Umbilical cord (tissue), 2 donors: ENCODE data around the gene SUOX. TPM values are rescaled to one million over a fixed set of nuclear protein-coding genes. Genes with fewer than 3 reads are reported as not detected.
A peak's percentile ranks its signal among the peaks of the same experiment; 100 is the strongest.
"Not testable (repeated sequence)": the region's sequence is repeated elsewhere in the genome, so short reads cannot be mapped to it uniquely, and the experiment has no call there.

ENCODE experiments used
- DNase-seq: peaks from one replicate; pipeline ENCODE4 v3.0.0-alpha.2; 2015; ENCODE audit warnings: low spot score
- total RNA-seq: library from RNA; depleted of rRNA; stranded (reverse); fragments of >200 nt; gene quantifications from one replicate; pipeline ENCODE4 v1.2.3, GENCODE V29; 2014; ENCODE audit warnings: low replicate concordance; ENCODE audit not compliant: insufficient read depth

The SUOX gene
- total RNA-seq, 1 donor from 2014 or later = 43.8 TPM

- no peak for DNase-seq
Observed at GRCh38 chr12:55983232-55983842, 13.7 kb upstream of the SUOX start.

- no peak for DNase-seq
Observed at GRCh38 chr12:55984861-55985260, 12.2 kb upstream of the SUOX start.

DNA sequence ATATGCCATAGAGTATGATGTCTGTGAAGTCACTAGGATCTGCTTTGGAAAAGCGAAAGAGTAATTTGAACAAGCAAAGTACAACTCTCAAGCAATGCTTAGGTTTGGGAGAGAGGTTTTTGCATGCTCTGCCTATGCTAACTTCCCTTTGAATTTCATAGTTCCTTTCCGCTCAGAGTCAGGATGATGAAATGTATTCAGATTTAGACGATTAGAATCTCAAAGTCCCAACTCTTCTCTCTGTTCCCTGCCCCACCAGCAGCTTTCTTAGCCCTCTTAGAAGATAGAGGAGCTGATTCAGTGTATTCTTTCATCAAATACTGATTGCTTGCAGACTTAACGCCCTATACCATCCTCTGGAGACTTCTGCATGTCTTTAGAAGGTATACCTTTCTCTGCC lies 11.7 kb upstream of the SUOX start:
- no peak for DNase-seq

DNA sequence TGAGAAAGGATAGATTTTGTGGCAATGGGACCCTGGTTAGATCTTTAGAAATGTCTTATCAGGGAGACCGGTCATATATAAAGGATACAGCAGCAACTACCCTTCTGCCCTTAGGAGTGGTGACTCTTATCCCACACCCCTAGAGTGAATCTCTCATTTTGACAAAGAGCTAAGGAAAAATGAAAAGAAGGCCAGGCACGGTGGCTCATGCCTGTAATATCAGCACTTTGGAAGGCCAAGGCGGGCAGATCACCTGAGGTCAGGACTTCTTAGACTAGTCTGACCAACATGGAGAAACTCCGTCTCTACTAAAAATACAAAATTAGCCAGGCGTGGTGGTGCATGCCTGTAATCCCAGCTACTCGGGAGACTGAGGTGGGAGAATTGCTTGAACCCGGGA lies 11.1 kb upstream of the SUOX start:
- not testable (repeated sequence) for DNase-seq

DNA sequence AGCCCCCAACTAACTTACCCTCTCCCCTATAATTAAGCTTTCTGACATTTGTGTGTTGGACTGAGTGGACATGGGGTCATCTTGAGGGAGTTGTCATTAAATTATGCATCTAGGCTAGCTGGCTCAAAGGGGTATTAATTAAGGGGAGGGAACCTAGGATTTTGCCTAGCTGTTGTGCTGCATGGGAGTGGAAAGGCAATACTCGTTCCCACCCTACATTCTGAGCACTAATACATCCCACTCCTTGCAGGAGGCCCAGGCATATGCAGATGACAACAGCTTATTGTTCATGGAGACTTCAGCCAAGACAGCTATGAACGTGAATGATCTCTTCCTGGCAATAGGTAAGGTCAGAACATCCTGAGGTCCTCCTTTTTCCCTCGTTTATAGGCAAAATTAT lies 6.0 kb upstream of the SUOX start:
- DNase-seq = no peak

GRCh38 chr12:55993230-55993853 lies 3.7 kb upstream of the SUOX start:
- no peak for DNase-seq

GRCh38 chr12:55995366-55995765 lies 1.7 kb upstream of the SUOX start:
- DNase-seq = no peak

GRCh38 chr12:55996201-55996714 lies 818 bp upstream of the SUOX start:
- DNase-seq = peak; percentile 77

- no peak for DNase-seq
Observed at GRCh38 chr12:55997535-55997859, 421 bp downstream of the SUOX start.

GRCh38 chr12:55999522-55999921 lies 2.4 kb downstream of the SUOX start:
- not testable (repeated sequence) for DNase-seq

DNA sequence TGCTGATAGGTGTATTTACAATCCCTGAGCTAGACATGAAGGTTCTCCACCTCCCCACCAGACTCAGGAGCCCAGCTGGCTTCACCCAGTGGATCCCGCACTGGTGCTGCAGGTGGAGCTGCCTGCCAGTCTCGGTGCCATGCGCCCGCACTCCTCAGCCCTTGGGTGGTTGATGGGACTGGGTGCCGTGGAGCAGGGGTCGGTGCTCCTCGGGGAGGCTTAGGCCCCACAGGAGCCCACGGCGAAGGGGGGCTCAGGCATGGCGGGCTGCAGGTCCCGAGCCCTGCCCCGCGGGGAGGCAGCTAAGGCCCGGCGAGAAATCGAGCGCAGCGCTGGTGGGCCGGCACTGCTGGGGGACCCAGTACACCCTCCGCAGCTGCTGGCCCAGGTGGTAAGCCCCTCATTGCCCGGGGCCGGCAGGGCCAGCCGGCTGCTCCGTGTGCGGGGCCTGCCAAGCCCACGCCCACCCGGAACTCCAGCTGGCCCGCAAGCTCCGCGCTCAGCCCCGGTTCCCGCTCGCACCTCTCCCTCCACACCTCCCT lies 3.0 kb downstream of the SUOX start:
- not testable (repeated sequence) for DNase-seq

- no peak for DNase-seq
Observed at GRCh38 chr12:56001487-56002100, 4.5 kb downstream of the SUOX start.

DNA sequence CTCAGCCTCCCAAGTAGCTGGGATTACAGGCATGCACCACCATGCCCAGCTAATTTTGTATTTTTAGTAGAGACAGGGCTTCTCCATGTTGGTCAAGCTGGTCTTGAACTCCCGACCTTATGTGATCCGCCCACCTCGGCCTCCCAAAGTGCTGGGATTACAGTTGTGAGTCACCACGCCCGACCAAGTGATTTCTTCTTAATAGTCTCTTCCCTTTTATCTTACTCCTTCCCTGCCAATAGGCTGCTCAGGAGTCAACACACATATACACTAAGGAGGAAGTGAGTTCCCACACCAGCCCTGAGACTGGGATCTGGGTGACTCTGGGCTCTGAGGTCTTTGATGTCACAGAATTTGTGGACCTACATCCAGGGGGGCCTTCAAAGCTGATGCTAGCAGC lies 6.3 kb downstream of the SUOX start:
- not testable (repeated sequence) for DNase-seq

DNA sequence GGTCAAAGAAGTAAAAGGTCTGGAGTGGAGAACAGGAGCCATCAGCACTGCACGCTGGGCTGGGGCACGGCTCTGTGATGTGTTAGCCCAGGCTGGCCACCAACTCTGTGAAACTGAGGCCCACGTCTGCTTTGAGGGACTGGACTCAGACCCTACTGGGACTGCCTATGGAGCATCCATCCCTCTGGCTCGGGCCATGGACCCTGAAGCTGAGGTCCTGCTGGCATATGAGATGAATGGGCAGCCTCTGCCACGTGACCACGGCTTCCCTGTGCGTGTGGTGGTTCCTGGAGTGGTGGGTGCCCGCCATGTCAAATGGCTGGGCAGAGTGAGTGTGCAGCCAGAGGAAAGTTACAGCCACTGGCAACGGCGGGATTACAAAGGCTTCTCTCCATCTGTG lies 7.1 kb downstream of the SUOX start:
- DNase-seq = no peak

- DNase-seq = peak; percentile 59
Observed at GRCh38 chr12:56007564-56008559, 10.8 kb downstream of the SUOX start.

DNA sequence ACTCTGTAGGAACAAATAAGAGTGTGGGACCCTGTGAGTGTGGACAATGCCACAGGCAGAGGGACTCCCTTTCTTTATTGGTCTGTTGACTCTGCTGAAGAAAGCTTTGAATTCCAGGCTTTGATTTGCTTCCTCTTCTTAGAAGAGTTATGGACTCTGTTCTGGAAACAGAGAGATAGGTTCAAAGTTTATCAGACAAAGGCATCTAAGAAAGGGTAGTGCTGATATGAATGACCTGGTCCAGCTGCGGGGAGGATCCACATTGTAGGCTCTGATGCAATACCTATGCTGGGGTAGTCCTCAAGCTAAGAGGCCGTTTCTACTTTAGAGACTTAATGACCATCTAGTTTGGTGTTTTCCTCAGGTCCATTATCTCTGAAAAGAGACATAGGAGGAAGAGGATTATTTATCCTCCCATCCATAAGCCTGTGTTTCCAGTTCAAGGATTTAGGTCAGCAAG lies 13.1 kb downstream of the SUOX start:
- no peak for DNase-seq

DNA sequence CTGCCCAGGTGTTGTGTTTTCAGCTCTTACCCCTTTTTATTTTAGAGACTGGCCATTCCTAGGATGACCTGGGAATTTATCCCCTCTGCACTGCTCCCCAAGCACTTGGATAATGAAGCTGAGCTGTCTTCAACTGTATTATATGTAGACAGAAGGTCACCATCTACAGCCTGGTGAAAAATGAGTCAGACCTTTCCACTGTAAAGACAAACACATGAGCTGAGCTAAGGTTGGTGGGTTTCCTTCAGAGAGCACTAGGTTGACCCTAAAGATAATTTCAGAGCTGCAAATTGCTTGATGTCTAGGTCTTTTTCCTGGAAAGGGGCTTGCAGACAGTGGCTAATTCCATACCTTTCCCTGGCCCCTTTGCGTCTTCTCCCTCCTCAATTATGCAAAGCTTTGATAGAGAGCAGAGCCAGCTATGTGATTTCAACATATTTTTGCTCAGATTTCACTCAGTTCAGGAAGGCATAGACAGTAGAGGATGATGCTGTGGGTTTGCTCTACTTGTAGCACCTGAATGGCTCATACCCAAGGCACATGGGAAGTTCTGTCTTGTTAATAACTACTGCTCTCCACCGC lies 14.5 kb downstream of the SUOX start:
- DNase-seq = peak; percentile 61

- DNase-seq = peak; percentile 44
Observed at GRCh38 chr12:56013482-56013881, 16.4 kb downstream of the SUOX start.

GRCh38 chr12:56014205-56014604 lies 17.1 kb downstream of the SUOX start:
- peak; percentile 45 for DNase-seq

DNA sequence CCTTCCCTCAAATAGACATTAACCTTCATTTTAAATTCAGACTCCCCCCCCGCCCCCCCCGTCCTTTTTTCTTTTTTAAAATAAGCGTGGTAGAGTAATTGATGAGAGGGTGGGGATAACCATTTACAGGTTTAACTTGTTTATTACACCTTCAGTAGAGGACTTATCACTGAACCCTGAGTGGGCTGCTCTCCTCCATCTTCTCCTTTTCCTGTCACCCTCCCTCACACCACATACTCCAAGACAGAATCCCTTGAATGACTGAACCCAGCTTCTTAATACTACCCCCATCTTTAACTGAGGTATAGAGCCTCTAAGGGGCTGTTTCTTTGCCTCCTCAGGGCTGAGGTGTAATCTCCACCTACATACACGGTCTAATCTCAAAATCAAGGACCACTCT lies 20.1 kb downstream of the SUOX start:
- DNase-seq = no peak

DNA sequence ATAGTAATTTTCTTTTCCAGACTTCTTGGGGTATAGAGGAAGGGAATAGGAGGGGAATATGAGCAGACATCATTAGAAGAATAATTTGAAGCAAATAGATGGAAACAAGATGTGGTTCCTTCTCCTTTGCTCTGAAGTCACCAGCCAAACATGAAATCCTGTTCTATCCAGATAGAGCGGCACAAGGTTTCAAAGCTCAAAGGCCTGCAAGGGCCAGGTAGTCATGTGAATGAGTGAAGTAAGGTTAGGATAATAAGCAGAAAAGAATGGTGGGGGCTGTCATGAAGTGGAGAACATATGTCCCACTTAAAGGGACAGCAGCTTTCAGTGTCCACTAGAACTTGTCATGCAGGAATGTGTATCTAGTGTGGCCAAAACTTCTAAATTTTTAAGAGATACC lies 21.3 kb downstream of the SUOX start:
- no peak for DNase-seq
